GM12878 (cell line): ENCODE measurements around the gene C20orf173. TPM values are rescaled to one million over a fixed set of nuclear protein-coding genes. Genes with fewer than 3 reads are reported as not detected.

Source experiments
- ATAC-seq: fragments of 200-7000 bp; cut with Tn5 transposase; 3 replicates; pipeline ENCODE4 v1.9.1; 2020; ENCODE audit warnings: mild to moderate bottlenecking, moderate library complexity
- BruUV-seq: library from RNA; stranded (reverse); fragments of 400-500 nt; replicated peaks from 2 replicates; lab custom pipeline; 2021; lab: Mats Ljungman, UMichigan
- CTCF ChIA-PET: fragments of 300-600 bp; sonication (Branson Sonifier 250); formaldehyde crosslinking; extraction: SDS; loops from one replicate; lab custom pipeline; 2021; ENCODE audit warnings: inconsistent platforms; lab: Yijun Ruan, JAX
- POLR2A ChIA-PET: fragments of 350-600 bp; formaldehyde crosslinking; extraction: SDS; loops from one replicate; lab custom pipeline; 2021; ENCODE audit warnings: inconsistent platforms; lab: Charles Lee
- RAD21 ChIA-PET: fragments of 300-600 bp; sonication (Branson Sonifier 250); formaldehyde crosslinking; loops from one replicate; lab custom pipeline; 2023; ENCODE audit warnings: antibody characterized with exemption; ENCODE audit not compliant: unreplicated experiment; lab: Charles Lee
- SMC1A ChIA-PET: fragments of 300-600 bp; sonication (Branson Sonifier 250); formaldehyde crosslinking; loops from one replicate; lab custom pipeline; 2023; ENCODE audit not compliant: unreplicated experiment, uncharacterized antibody; lab: Charles Lee
- DNase-seq: peaks from one replicate; pipeline ENCODE4 v3.0.0-alpha.2; 2011; ENCODE audit warnings: low read depth, low spot score
- FAIRE-seq: peaks from 3 replicates; lab custom pipeline; 2011; peaks lifted over from hg19 to GRCh38; lab: Jason Lieb, UNC
- H2AFZ ChIP-seq: 2 replicates; pipeline ENCODE4 v1.6.0; 2011; ENCODE audit warnings: low read depth, low read length, control low read depth; ENCODE audit not compliant: control insufficient read depth
- H3K27ac ChIP-seq: 2 replicates; pipeline ENCODE4 v1.5.1; 2011; ENCODE audit warnings: control low read depth; ENCODE audit not compliant: control insufficient read depth, insufficient read depth
- H3K27me3 ChIP-seq, 2 experiments: replicated peaks in 1 of 2; 2 replicates each; pipeline versions ENCODE4 v1.6.0 to v1.6.1; 2011; ENCODE audit warnings: low read length in 1 of 2; ENCODE audit not compliant: control insufficient read depth in 2 of 2, insufficient read depth in 2 of 2
- H3K36me3 ChIP-seq, 2 experiments: 2 replicates each; pipeline ENCODE4 v1.5.1; 2011; ENCODE audit warnings: low read length in 1 of 2; ENCODE audit not compliant: control insufficient read depth in 2 of 2, insufficient read depth in 2 of 2
- H3K4me1 ChIP-seq: 2 replicates; pipeline ENCODE4 v1.6.1; 2011; ENCODE audit warnings: mild to moderate bottlenecking, low read length, moderate library complexity, mixed read lengths; ENCODE audit not compliant: control insufficient read depth, insufficient read depth
- H3K4me2 ChIP-seq: 2 replicates; pipeline ENCODE4 v1.6.0; 2011; ENCODE audit warnings: control low read depth; ENCODE audit not compliant: control insufficient read depth, insufficient read depth
- H3K4me3 ChIP-seq: fragments of 200-600 bp; sonication (generic); 2 replicates; pipeline ENCODE4 v1.5.1; 2016
- H3K79me2 ChIP-seq: 2 replicates; pipeline ENCODE4 v1.6.0; 2011; ENCODE audit warnings: low read length; ENCODE audit not compliant: control insufficient read depth, insufficient read depth
- H3K9ac ChIP-seq: 2 replicates; pipeline ENCODE4 v1.8.0; 2011; ENCODE audit warnings: low read length, control low read depth, mixed read lengths; ENCODE audit not compliant: control insufficient read depth, insufficient read depth
- H3K9me3 ChIP-seq: replicated peaks from 3 replicates; pipeline ENCODE4 v1.5.1; 2011; ENCODE audit warnings: mild to moderate bottlenecking, low read length; ENCODE audit not compliant: control insufficient read depth, insufficient read depth
- H4K20me1 ChIP-seq: 2 replicates; pipeline ENCODE4 v1.6.0; 2011; ENCODE audit not compliant: control insufficient read depth, insufficient read depth
- CBFB ChIP-seq: IDR thresholded peaks from 2 replicates; pipeline ENCODE4 v1.6.1; 2016; ENCODE audit warnings: antibody characterized with exemption, low read depth
- EP300 ChIP-seq, 2 experiments: fragments of 150-350 bp in 1 of 2; IDR thresholded peaks; 2 replicates each; pipeline ENCODE4 v1.6.1; 2011 to 2012; ENCODE audit warnings: low read depth in 2 of 2, low read length in 2 of 2, borderline replicate concordance in 1 of 2, improper control_type of control experiment in 1 of 2, inconsistent platforms in 1 of 2; ENCODE audit not compliant: control insufficient read depth in 1 of 2
- ESRRA ChIP-seq: IDR thresholded peaks from 2 replicates; pipeline ENCODE4 v1.6.1; 2012; ENCODE audit warnings: mild to moderate bottlenecking, low read length, improper control_type of control experiment
- FOXK2 ChIP-seq: fragments of 450-650 bp; IDR thresholded peaks from 2 replicates; pipeline ENCODE4 v1.6.1; 2017; ENCODE audit warnings: mild to moderate bottlenecking, moderate library complexity
- HSF1 ChIP-seq: fragments of 150-350 bp; IDR thresholded peaks from 2 replicates; pipeline ENCODE4 v1.6.1; 2014; ENCODE audit warnings: mild to moderate bottlenecking, low read depth, low read length
- POU2F2 ChIP-seq: IDR thresholded peaks from 3 replicates; pipeline ENCODE4 v1.6.1; 2011; ENCODE audit warnings: low read depth, mild to moderate bottlenecking, low read length, borderline replicate concordance
- RFX5 ChIP-seq: IDR thresholded peaks from 2 replicates; pipeline ENCODE4 v1.6.1; 2011; ENCODE audit warnings: low read depth, low read length, improper control_type of control experiment
- RUNX3 ChIP-seq: IDR thresholded peaks from 2 replicates; pipeline ENCODE4 v1.6.1; 2012; ENCODE audit warnings: low read length, inconsistent platforms
- SMAD1 ChIP-seq: fragments of 450-650 bp; IDR thresholded peaks from 2 replicates; pipeline ENCODE4 v1.6.1; 2018; ENCODE audit warnings: mild to moderate bottlenecking, low read depth; ENCODE audit not compliant: partially characterized antibody
- SMAD5 ChIP-seq: IDR thresholded peaks from 2 replicates; pipeline ENCODE4 v1.6.1; 2016; ENCODE audit warnings: antibody characterized with exemption, low read depth
- SREBF2 ChIP-seq: IDR thresholded peaks from 2 replicates; pipeline ENCODE4 v1.6.1; 2012; ENCODE audit warnings: mild to moderate bottlenecking, low read length
- TCF12 ChIP-seq: IDR thresholded peaks from 2 replicates; pipeline ENCODE4 v1.6.1; 2011; ENCODE audit warnings: low read depth, mild to moderate bottlenecking, low read length
- ZNF274 ChIP-seq: IDR thresholded peaks from one replicate; pipeline ENCODE4 v1.8.0; 2011; ENCODE audit not compliant: insufficient read length, insufficient read depth
- WGBS: methylation state at CpG from one replicate; pipeline ENCODE4 v1.1.6; 2016; ENCODE audit warnings: low lambda C conversion rate; ENCODE audit not compliant: insufficient replicate concordance, insufficient coverage; ENCODE audit errors: missing lambda C conversion rate; 5-methylcytosine and 5-hydroxymethylcytosine counted together
- in situ Hi-C: fragments of 300-500 bp; cut with MboI; formaldehyde crosslinking; loops from 9 replicates; pipeline ENCODE4 v1.14.3; 2018; ENCODE audit warnings: mixed read lengths
- intact Hi-C: fragments of 100-400 bp; cut with micrococcal nuclease; formaldehyde crosslinking; loops from one replicate; pipeline ENCODE4 v1.14.2; 2022; ENCODE audit not compliant: unreplicated experiment
- polyA plus RNA-seq, 11 experiments: library from polyadenylated mRNA; depleted of rRNA in 4 of 11; unstranded in 6 of 11; stranded (reverse) in 5 of 11; fragments of >200 nt; fragmentation: Nextera tagmentation in 4 of 11; fragmentation: Illumina TruSeq in 1 of 11; extraction: Ambion mirVana in 4 of 11; extraction: Trizol in 1 of 11; gene quantifications; 1 replicate in 1 of 11; 2 replicates in 10 of 11; pipeline versions ENCODE4 v1.2.1 to v1.2.3, GENCODE V29; 2011 to 2016; ENCODE audit warnings: inconsistent platforms in 2 of 11, missing spikeins in 2 of 11, low read depth in 1 of 11
- total RNA-seq, 4 experiments: library from RNA; depleted of rRNA in 3 of 4; stranded (reverse); fragments of >200 nt in 3 of 4; fragmentation: Illumina TruSeq in 1 of 4; extraction: Trizol in 1 of 4; gene quantifications; 2 replicates each; pipeline versions ENCODE4 v1.2.1 to v1.2.3, GENCODE V29; 2013 to 2021

The C20orf173 gene
- total and polyA plus RNA-seq, 10 of the 15 experiments (the other 5 are each of a cell fraction or from before 2014, with no cell fraction given) = not detected

GRCh38 chr20:35542990-35543389 is 13.5 kb upstream of the C20orf173 start:
- Histone ChIP-seq H3K36me3 (no peaks in the 10 kb centered on the region; a peak in 1 of 4 replicates), H2AFZ (no peak overlapping the region), H3K4me3 (peak overlapping the region; percentile 92), H3K27me3 (no peaks in the 10 kb centered on the region), H3K79me2 (peaks cover 6% of the 10 kb centered on the region; the same call in 1 of the 2 replicates), H3K27ac (no peak overlapping the region), H3K9me3 (no peaks in the 10 kb centered on the region), H3K9ac (no peak overlapping the region), H3K4me2 (peak overlapping the region; percentile 82; the same call in 1 of the 2 replicates), H3K4me1 (peaks cover 12% of the 10 kb centered on the region), H4K20me1 (no peaks in the 10 kb centered on the region)
- FAIRE-seq (no peak), DNase-seq (no peak), ATAC-seq (no peak)
- 67% methylated on average over 1 of the region's 1 CpG for WGBS
- intact Hi-C loops = loop anchor here (5.0 kb wide), 1 partner anchor 74 kb away; the partner anchor contains the start of gene SPAG4
- TF ChIP-seq SMAD5 = no peak
- TF ChIP-seq RFX5 = no peak
- no TSS peak for BruUV-seq
- in situ Hi-C loops = no loop called here
- ChIA-PET CTCF (interaction anchor here (0.8 kb wide), 1 partner anchor 36 kb away, joined by 4 read pairs; no protein-coding TSS in a partner anchor), RAD21 (interaction anchor here (1.3 to 1.5 kb wide), 2 partner anchors 73 to 121 kb away, joined by 3 read pairs; no protein-coding TSS in a partner anchor), SMC1A (interaction anchor here (0.7 to 1.4 kb wide), 4 partner anchors 8 to 342 kb away, joined by 3 to 6 read pairs (median 4); no protein-coding TSS in a partner anchor), POLR2A (interaction anchor here (0.5 to 4.0 kb wide), 3 partner anchors 52 to 410 kb away, joined by 5 to 16 read pairs (median 7); partner anchors contain the start of gene SCAND1)

- intact Hi-C loops (loop anchor here (5.0 kb wide), 1 partner anchor 75 kb away; the partner anchor contains the start of gene SPAG4), in situ Hi-C loops (no loop called here)
- peak within 1 kb of the TSS; percentile 92 for H3K4me3 ChIP-seq
- ChIA-PET CTCF (interaction anchor here (0.8 to 1.4 kb wide), 4 partner anchors 35 to 158 kb away, joined by 3 to 4 read pairs (median 3); no protein-coding TSS in a partner anchor), POLR2A (interaction anchor here (0.5 to 4.0 kb wide), 3 partner anchors 51 to 411 kb away, joined by 5 to 16 read pairs (median 7); partner anchors contain the start of gene SCAND1), SMC1A (interaction anchor here (0.8 to 2.0 kb wide), 9 partner anchors 9 to 343 kb away, joined by 3 to 9 read pairs (median 3); partner anchors contain the start of genes CPNE1, RBM12, RBM39 and SPAG4), RAD21 (interaction anchor here (1.0 to 1.5 kb wide), 4 partner anchors 74 to 200 kb away, joined by 3 to 4 read pairs (median 3); partner anchors contain the start of gene RBM39)
- peak; percentile 77 for DNase-seq
- H3K27ac ChIP-seq = peak within 1 kb of the TSS; percentile 71; the same call in 1 of the 2 replicates
- WGBS = 12% methylated on average over 56 of the region's 57 CpGs
- H3K9me3 ChIP-seq = no peaks in the 10 kb centered on the region
- FAIRE-seq = peak; percentile 97
- peak; percentile 95 for ATAC-seq
- H3K79me2 ChIP-seq = peaks cover 6% of the 10 kb centered on the region; the same call in 1 of the 2 replicates
- no peaks in the 10 kb centered on the region; a peak in 1 of 4 replicates for H3K36me3 ChIP-seq
- H2AFZ ChIP-seq = peak within 1 kb of the TSS; percentile 88
- peaks cover 12% of the 10 kb centered on the region for H3K4me1 ChIP-seq
- H3K27me3 ChIP-seq = no peaks in the 10 kb centered on the region
- H4K20me1 ChIP-seq = no peaks in the 10 kb centered on the region
- BruUV-seq = no TSS peak
- H3K4me2 ChIP-seq = peak within 1 kb of the TSS; percentile 82
- H3K9ac ChIP-seq = peak within 1 kb of the TSS; percentile 78
- TF ChIP-seq SMAD1 (no peak), FOXK2 (no peak), CBFB (peak; percentile 49; the same call in 1 of the 2 replicates), EP300 (IDR thresholded peaks at IDR 0.05; ENCODE audit: borderline replicate concordance in 1 of 2, control insufficient read depth in 1 of 2, low read depth in 2 of 2, low read length in 2 of 2) (no peak), ESRRA (no peak), POU2F2 (peak; percentile 30; the same call in 1 of the 3 replicates), TCF12 (no peak), HSF1 (no peak), SREBF2 (no peak), RUNX3 (no peak), ZNF274 (no peak)
Measured at GRCh38 chr20:35541783-35542662, 12.6 kb upstream of the C20orf173 start, which contains the start of gene ERGIC3. Gene ERGIC3, plus strand, starts transcription at chr20:35542078. Its CDS starts 20 bp downstream, at chr20:35542098.
